ENCODE data around the gene TUFT1.

GRCh38 chr1:151530461-151530860 is 9.6 kb upstream of the TUFT1 start:
- TF ChIP-seq JUND (IDR thresholded peaks at IDR 0.05; ENCODE audit: borderline replicate concordance, low read depth, low read length) (no peak), JUND (tag; IDR thresholded peaks at IDR 0.05; ENCODE audit: borderline replicate concordance, low read depth, low read length) (no peak), KAT2B (IDR thresholded peaks at IDR 0.05; ENCODE audit: low read depth, low read length) (no peak), CTCF (IDR thresholded peaks at IDR 0.05 in 2 of 3, conservative IDR thresholded peaks at IDR 0.05 in 1 of 3; ENCODE audit: insufficient read depth in 2 of 3, low read depth in 1 of 3, low read length in 3 of 3) (no peak), EZH2 (IDR thresholded peaks at IDR 0.05; ENCODE audit: borderline replicate concordance, low read depth, low read length) (no peak), MNT (conservative IDR thresholded peaks at IDR 0.05) (no peak), ZNF274 (IDR thresholded peaks at IDR 0.05; ENCODE audit: borderline replicate concordance, low read depth, low read length) (no peak), ELF4 (CRISPR knock-in tag; IDR thresholded peaks at IDR 0.05) (no peak), EGR1 (conservative IDR thresholded peaks at IDR 0.05) (no peak), MTA3 (IDR thresholded peaks at IDR 0.05; ENCODE audit: borderline replicate concordance) (no peak), RAD21 (CRISPR knock-in tag; conservative IDR thresholded peaks at IDR 0.05 in 1 of 2, IDR thresholded peaks at IDR 0.05 in 1 of 2) (no peak)

Measured in K562 (cell line).